Neutrophil (primary cell): ENCODE data around the gene MBLAC1.

Experiments used
- H3K27ac ChIP-seq: fragments of 200-600 bp; sonication (generic); 2 replicates; pipeline ENCODE4 v1.5.1; 2016; ENCODE audit warnings: mild to moderate bottlenecking, moderate library complexity
- H3K27me3 ChIP-seq: fragments of 200-600 bp; sonication (generic); 2 replicates; pipeline ENCODE4 v1.6.0; 2016; ENCODE audit warnings: mild to moderate bottlenecking
- H3K36me3 ChIP-seq: fragments of 200-600 bp; sonication (generic); 2 replicates; pipeline ENCODE4 v1.5.1; 2017
- H3K4me1 ChIP-seq, 2 experiments: fragments of 200-600 bp in 1 of 2; sonication (generic) in 1 of 2; 1 replicate in 1 of 2; 2 replicates in 1 of 2; pipeline versions ENCODE4 v1.5.1 to v1.6.1; 2013 to 2016; ENCODE audit warnings: low read depth in 1 of 2, low read length in 1 of 2, mild to moderate bottlenecking in 1 of 2, moderate library complexity in 1 of 2; ENCODE audit not compliant: control insufficient read depth in 1 of 2, insufficient read depth in 1 of 2
- H3K4me3 ChIP-seq, 2 experiments: fragments of 200-600 bp in 1 of 2; sonication (generic) in 1 of 2; 1 replicate in 1 of 2; 2 replicates in 1 of 2; pipeline ENCODE4 v1.5.1; 2013 to 2016; ENCODE audit warnings: low read depth in 1 of 2, low read length in 1 of 2, mild to moderate bottlenecking in 1 of 2, moderate library complexity in 1 of 2
- H3K9me3 ChIP-seq: fragments of 200-600 bp; sonication (generic); 2 replicates; pipeline ENCODE4 v1.5.1; 2016
- CTCF ChIP-seq: fragments of 200-600 bp; sonication (generic); IDR thresholded peaks from 2 replicates; pipeline ENCODE4 v1.5.1; 2016; ENCODE audit warnings: antibody characterized with exemption

MBLAC1 gene

DNA sequence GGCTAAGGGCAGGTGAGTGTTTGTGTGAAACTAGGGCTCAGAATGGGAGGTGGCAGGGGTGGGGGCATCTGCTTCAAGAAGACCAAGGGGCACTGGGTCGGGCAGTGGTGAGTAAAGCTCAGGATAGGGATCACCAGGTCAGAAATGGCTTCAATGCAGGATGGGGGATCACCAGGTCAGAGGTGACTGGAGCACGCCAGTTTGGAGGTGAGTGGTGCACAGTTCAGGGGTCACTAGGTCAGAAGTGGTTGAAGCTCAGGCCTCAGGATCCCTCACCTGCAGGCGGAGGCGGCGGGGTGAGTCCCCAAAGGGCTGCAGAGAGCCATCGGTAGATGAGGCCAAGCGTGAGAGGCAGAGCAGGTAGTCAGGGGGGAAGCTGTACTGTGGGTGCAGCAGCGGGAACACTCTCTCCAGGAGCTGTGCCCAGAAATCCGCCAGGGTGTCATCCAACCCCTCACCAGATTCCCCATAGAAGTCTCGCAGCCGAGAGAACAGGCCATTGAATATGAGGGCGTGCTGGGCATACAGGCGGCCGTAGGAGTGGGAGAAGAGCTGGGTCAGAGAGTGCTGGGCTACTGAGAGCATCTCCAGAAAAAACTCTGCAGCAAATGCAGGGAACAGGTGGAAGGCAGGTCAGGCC is 48.6 kb downstream of the MBLAC1 start:
- no peak for TF ChIP-seq CTCF
- no peak overlapping the region for H3K4me3 ChIP-seq

GRCh38 chr7:100176096-100177044 is 49.6 kb downstream of the MBLAC1 start:
- Histone ChIP-seq H3K27me3 (peaks cover 68% of the 10 kb centered on the region), H3K4me3 (peak overlapping the region; percentile 73 to 83), H3K4me1 (peaks cover 15 to 27% of the 10 kb centered on the region in 2 experiments), H3K27ac (peak overlapping the region; percentile 38), H3K36me3 (no peaks in the 10 kb centered on the region), H3K9me3 (no peaks in the 10 kb centered on the region)
- TF ChIP-seq CTCF = no peak

More for the DNA sequence above, 48.6 kb downstream of the MBLAC1 start:
- Histone ChIP-seq H3K27me3 (peaks cover 68% of the 10 kb centered on the region), H3K36me3 (no peaks in the 10 kb centered on the region), H3K4me1 (peaks cover 19 to 33% of the 10 kb centered on the region in 2 experiments), H3K9me3 (no peaks in the 10 kb centered on the region), H3K27ac (no peak overlapping the region)

- H3K27ac ChIP-seq = peak within 1 kb of the TSS; percentile 38
- no peaks in the 10 kb centered on the region for H3K9me3 ChIP-seq
- H3K4me3 ChIP-seq = peak within 1 kb of the TSS; percentile 73 to 83
These were observed 50.6 kb downstream of the MBLAC1 start, which contains the start of the genes GPC2 and STAG3 for GRCh38 chr7:100177045-100178001. TSS of gene GPC2 (minus strand) at chr7:100177381. CDS start at chr7:100177199, 182 bp downstream. TSS of gene STAG3 (plus strand) at chr7:100177918. CDS start at chr7:100180557, 2,639 bp downstream.

More at GRCh38 chr7:100177045-100178001, 50.6 kb downstream of the MBLAC1 start, which contains the start of the genes GPC2 and STAG3:
- Histone ChIP-seq H3K27me3 (peaks cover 61% of the 10 kb centered on the region), H3K36me3 (no peaks in the 10 kb centered on the region), H3K4me1 (peaks cover 15 to 19% of the 10 kb centered on the region in 2 experiments)
- peak; percentile 15 for TF ChIP-seq CTCF
